Stimulated activated CD8-positive, alpha-beta memory T cell treated with anti-CD3 and anti-CD28 coated beads, Interleukin-7, amount 100 ng/mL, for 24 hours (primary cell): ENCODE data around the gene RPTOR.

ENCODE experiments used
- DNase-seq: peaks from one replicate; pipeline ENCODE4 v3.0.0-alpha.2; 2020; ENCODE audit warnings: low read depth

Gene RPTOR

DNA sequence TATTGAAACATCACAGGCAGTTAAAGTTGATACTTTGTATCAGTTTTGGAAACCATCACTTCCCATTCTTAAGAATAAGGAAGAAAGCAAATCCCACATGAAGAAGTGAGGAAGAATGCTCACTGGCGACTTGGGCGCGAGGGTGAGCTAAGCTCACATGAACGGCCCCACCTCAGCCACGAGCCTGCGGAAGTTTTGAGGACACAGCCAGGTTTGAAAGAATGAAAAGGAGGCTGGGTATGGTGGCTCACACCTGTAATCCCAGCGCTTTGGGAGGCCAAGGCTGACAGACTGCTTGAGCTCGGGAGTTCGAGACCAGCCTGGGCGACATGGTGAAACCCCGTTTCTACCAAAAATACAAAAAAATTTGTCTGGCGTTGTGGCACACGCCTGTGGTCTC lies 336.7 kb downstream of the RPTOR start:
- DNase-seq = no peak

DNA sequence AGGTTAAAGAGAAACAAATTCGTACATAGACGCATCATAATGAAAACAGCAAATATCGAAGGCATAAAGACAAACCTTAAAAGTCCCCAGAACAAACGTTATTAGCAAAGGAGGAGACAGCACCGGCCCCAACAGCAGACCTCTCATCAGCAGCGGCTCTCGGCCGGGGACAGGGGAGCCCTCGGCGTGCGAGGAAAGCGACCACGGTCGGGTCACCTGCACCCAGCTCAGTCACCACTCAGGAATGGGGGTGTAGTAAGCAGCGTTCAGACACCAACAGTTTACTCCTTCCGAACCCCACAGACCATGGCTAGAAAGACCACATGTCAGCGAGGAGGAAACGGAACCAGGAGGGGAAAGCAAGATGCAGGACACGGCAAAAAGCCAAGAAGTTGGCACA lies 337.7 kb downstream of the RPTOR start:
- DNase-seq = no peak

DNA sequence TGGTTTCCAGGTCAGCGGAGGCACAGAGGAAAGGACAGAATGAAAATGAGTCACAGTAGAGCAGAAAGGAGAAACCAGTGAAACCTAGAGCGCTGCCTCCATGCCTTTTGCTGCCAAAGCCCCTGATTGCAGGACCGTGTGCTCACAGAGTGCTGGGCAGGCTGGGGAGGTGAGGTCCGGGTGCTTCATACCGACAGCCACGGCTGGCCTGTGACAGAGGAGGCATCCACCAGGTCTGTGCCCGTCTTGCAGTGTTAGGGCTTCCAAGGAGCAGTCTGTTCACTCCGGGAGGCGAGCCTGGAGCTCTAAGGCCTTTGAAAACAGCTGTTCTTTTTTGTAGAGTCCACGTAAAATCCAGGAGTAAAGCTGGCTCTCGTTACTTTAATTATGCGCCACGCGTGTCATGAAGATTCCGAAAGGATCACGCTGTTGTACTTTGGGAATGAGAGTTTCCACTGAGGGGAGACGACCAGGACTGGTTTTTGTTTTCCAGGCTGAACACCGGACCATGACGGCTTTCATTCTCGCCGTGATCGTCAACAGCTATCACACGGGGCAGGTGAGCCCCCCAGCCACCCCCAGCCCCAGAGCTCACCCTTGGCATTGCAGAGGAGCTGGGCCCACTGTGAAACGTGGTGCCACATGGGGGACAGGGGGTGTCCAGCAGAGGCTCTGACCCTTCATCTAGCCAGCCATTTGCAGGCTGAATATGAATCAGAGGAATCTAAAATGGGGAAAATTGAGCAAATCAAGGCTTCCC lies 338.5 kb downstream of the RPTOR start:
- DNase-seq = no peak

DNA sequence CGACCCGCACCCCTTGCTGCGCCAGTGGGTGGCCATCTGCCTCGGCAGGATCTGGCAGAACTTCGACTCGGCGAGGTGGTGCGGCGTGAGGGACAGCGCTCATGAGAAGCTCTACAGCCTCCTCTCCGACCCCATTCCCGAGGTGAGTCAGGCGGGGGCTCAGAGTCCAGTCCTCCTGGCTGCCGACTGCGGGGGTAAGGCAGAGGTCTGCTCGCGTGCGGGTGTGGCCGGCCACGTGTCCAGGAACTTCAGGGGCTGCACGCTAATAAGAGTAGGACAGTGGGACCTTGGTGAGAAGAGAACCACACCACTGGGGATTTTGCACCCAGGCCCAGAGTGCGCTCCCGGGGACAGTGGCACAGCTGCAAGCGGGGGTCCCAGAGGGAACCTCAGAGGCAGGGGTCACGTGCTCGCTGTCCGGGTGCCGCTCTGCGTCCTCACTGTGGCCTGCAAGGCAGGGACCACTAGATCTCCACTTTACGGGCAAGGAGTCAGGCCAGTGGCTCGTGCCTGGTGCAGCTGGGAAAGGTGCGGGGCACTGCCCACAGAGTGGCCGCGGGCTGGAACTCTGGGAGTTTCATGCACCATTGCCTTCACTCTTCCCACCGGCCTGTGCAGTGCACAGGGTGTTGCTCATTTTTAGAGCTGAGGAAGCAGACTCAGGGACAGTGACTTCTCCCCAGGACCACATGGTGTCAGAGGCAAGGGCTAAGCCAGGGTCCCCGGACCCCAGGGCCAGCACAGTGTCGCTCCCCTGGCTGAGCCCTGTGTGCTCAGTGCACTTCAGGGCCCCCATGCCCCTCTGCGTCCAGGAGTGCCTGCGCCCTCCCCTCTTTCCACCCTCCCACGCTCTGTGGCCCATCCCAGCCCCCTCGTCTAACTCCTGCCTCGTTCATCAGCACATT lies 339.4 kb downstream of the RPTOR start:
- DNase-seq = no peak

DNA sequence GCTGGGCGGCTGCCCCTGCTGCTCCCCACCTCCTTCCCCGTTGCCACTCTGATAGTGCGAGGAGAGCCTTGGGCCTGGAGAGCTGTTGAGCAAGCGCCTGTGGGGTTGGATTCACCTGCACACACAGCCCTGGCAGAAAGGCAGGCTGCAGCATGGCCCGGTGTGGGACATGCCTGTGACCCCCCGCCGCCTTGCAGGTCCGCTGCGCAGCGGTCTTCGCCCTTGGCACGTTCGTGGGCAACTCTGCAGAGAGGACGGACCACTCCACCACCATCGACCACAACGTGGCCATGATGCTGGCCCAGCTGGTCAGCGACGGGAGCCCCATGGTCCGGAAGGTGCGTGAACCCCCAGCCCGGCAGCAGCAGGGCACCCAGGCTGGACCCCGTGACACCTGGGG lies 340.2 kb downstream of the RPTOR start:
- no peak for DNase-seq

DNA sequence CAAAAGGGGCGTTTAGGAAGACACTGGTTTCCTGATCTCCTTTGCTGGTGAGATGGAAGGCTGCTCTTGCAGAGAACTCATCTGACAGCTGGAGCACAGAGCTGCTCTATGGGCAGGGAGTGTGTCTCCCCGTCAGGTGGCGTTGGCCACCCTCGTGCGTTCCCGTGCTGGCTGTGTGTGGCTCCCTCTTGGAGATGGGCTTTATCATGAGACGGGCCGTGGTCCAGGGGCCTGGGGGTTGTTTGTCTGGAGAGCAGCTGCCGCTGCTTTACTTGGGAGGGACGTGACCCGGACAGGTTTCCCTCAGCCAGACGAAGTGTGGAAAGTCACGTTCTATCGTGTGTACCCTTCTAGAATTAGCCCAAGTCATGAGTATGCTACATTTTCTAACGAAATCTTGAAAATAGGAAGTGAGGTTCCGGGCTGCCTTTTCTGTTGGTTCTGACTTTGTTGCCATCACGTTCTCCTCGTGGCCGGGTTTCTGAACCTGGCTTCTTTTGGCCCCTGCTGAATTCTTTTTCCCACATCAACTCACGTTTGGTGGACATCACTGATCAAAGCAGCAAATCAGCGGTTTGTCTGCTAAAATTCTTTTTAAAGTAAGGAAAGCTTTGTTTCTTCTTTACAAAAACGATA lies 341.4 kb downstream of the RPTOR start:
- DNase-seq = no peak

DNA sequence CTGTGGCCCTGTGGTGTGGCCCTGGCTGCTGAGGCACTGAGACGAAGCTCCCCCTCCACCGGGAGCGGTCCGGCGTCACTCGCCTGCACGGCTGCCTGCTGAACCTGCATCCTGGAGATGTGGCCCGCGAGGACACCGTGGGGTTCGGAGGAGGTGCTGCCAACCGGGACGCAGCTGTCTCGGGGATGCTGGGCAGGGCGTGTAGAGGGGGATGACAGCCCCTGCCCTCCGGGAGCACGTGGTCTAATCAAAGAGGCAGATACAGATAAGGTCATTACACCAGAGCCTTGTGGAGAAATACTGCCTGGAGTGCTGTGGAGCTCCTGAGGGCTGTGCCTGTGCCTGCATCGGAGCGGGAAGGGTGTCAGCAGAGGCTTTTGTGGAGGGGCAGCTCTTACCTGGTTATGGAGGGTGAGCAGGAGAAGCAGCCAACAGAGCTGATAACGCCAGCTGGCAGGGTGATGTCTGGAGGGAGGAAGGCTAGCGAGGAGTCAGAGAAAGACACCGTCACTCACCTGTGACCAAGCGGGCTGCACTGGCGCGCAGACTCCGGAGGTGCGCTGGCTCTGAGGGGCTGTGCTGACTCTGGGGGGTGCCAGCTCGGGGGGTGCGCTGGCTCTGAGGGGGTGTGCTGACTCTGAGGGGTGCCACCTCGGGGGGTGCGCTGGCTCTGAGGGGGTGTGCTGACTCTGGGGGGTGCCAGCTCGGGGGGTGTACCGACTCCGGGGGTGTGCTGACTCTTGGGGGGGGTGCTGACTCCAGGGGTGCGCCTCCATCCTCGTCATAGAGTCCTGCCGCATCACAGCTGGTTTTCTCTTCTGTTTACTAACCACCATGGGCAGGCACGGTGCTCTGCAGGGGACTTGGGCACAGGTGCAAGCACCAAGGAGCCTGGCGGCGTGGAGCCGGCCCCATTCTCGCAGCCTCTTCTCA lies 342.3 kb downstream of the RPTOR start:
- DNase-seq = no peak

DNA sequence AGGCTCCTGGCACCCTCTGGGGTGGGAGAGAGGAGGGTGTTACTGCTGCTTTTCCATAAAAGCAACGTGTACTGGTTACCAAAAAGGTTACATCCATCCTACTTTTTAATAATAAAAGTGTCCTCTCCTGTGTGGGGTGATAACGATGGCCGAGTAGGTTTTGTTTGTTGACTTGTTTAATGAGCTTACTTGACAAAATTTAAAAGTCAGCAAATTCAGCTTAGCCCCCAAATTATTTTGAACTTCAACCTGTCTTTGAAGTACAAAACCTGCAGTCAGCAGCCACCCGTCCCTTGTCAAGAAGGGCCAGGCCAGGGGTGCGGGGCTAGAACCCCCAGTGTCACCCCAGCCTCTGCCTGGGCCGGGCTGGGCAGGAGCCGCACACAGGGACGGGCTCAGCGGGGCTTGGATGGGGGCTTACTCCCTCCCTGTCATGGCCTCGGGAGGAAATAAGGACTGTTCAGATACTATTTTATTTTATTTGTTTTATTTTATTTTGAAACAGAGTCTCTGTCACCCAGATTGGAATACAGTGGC lies 343.1 kb downstream of the RPTOR start:
- no peak for DNase-seq

DNA sequence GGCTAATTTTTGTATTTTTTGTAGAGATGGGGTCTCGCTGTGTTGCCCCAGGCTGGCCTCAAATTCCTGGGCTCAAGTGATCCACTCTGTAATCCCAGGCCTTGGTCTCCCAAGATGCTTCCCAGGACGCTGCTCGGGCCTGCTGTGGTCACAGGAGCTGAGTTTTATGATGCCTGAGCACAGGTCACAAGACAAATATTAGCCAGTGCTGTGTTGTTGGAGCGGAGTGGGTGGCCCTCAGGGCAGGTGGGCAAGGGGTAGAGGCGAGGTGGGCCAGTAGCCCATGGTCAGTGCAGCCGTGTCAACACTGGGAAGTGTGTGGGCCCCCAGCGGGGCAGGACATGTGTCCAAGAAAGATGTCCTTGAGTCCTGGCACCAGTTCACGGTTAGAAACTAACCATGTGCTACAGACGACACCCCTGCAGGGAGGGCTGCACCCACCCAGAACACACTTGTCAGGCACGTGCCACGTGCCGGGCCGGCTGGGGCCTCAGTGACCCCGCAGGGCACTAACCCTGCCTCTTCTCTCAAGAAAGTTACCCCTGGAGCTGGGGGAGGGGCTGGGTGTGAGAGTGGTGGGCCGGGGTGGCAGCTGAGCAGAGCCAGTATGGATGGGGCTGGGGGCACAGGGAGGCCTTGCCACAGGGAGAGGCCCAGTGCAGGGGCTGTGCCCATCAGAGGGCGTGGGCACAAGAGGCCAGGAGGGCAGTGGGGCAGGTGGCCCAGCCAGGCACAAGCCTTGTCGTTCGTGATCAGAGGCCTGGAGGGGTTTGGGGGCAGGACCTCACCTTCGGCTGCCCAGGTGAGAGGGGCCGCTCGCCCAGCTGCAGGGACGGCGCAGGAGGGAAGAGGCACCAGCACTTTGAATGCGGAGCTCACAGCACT lies 343.9 kb downstream of the RPTOR start:
- DNase-seq = no peak

DNA sequence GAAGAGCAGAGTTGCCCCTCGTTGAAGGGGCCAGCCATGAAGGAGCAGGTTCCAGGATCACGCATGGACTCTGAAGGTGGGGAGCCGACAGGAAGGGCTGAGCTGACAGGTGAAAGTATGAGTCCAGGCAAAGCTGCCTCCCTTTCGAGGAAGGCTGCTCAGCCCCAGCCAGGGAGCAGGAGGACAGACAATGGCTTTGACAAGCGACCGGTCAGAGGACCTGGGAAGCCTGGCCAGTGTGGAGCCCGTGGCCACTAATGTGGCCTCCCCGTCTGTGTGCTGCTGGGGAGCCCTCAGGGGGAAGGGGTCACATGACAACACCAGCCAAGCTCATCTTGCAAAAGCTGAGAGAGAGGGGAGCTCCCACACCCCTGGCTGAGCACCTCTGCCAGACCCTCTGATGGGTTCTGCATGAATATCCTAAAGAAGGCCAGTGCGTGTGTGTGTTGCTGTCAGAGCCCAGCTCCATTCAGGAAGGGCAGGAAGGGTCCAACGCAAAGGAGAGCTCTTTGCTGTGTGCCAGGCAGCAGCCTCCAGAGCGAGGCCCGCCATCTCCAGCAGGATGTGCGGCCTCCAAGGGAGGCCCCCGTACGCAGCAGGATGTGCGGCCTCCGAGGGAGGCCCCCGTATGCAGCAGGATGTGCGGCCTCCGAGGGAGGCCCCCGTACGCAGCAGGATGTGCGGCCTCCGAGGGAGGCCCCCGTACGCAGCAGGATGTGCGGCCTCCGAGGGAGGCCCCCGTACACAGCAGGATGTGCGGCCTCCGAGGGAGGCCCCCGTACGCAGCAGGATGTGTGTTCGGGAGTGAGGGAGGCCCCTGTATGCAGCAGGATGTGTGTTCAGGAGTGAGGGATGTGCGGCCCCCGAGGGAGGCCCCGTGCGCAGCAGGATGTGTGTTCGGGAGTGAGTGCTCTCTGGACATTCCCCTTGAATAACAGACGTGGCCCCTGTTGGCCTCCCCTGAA lies 344.9 kb downstream of the RPTOR start:
- no peak for DNase-seq

DNA sequence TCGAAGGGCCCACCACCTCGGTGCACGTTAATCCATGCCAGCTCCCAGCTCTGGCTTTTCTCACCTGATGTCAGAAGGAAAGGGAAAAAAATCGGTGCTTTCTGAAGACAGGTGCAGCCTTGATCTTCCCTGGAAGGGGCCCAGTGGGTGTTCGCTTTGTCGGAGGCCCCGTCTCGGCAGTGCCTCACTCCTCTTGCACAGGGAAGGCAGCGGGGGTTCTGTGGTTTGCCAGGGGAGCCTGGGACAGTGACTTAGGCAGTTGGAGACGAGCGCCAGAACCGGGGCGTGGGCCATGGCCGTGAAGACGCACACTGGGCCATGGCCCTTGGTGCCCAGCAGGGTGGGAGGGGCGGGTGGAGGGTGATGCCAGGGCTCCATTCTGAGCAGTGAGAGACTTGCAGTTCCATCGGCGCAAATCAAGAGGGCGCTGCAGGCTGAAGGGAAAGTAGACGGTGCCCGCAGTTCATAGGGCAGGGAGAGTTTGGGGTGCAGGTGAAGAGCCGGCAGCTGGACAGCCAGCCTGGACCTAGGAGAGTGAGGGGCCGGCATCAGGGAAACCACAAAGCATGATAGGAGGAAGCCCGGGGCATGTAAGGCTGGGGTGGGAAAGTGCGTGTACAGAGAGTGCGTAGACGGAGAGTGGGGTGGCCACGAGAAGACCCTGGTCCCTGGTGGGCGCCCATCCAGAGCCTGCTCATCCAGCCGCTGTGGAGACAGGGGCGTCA lies 345.7 kb downstream of the RPTOR start:
- no peak for DNase-seq

DNA sequence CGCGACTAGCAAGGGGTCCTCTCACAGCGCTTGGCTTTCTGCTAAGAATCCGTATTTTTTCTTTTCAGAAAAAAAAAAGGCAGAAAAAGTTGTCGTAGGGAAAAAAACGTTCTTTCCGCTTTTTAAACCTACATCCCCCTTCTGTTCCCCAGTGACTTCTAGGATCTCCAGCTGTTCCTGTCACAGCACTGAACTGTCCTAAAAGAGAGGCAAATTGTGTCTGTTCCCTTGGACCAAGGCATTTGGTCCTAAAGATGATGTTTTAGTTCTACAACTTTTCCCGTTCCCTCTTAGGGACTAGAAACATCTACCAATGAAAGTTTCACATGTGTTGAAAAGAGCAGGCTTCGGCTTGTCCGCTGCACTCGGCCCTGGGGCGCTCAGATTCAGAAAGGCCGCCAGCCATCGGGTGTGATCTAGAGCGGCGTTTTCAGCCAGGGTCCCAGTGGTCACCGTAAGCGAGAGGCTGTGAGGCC lies 346.3 kb downstream of the RPTOR start:
- DNase-seq = no peak

DNA sequence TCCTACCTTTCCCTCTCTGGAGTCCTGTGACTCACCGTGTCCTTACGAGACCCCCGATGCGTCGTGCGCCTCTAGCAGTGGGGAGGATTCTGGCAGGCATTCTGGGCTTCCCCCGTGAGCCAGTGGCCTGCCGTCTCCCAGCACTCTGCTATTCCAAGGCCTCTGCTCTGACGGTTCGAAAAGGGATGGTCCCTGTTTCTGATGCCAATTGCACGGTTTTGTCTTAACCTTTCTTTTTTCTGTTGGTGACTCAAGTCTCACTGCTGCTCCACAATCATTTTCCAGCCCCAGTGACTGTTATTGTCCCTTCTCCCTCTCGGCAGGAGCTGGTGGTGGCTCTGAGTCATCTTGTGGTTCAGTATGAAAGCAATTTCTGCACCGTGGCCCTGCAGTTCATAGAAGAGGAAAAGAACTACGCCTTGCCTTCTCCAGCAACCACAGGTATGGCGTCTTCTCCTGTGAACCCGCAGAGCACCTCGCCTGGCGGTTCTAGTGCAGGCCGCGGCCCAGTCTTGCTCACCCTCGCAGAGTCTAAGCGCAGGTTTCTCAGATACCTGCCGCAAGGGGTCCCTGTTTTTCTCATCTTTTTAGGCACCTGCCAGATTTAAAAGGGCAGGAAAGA lies 346.9 kb downstream of the RPTOR start:
- DNase-seq = peak; percentile 46

DNA sequence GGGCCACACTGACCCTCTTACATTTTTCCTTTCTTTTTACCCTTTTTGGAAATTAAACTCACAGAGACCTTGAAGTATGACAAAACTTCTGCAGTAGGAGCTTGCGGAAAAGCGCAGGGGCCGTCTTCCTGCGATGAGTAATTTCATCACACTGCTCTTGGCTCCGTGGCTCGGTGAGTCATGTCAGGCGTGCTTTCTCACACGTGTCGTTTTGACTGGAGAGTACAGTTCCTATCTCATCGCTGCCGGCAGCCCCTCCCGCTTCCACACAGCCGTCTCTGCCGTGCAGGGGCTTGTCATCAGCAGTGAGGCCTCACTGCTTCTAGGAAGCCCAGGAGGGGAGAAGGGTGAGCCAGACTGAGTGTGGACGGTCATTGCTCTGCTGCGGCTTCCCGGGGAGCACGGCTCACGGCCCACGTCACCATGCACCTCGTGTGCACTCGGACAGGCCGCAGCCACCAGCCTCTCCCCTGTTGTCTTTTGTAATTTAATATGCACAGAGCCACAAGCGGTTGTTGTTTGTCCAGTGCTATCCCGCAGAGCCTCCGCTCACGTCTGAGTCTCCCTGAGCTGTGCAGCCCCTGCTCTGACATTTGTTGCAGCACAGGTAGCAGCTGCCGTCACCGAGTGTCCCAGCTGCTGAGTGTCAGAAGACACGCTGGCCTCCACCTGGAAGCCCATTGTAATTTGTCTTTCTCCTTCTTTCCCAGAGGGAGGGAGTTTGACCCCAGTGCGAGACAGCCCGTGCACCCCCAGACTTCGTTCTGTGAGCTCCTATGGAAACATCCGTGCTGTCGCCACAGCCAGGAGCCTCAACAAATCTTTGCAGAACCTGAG lies 347.6 kb downstream of the RPTOR start:
- DNase-seq = peak; percentile 75

DNA sequence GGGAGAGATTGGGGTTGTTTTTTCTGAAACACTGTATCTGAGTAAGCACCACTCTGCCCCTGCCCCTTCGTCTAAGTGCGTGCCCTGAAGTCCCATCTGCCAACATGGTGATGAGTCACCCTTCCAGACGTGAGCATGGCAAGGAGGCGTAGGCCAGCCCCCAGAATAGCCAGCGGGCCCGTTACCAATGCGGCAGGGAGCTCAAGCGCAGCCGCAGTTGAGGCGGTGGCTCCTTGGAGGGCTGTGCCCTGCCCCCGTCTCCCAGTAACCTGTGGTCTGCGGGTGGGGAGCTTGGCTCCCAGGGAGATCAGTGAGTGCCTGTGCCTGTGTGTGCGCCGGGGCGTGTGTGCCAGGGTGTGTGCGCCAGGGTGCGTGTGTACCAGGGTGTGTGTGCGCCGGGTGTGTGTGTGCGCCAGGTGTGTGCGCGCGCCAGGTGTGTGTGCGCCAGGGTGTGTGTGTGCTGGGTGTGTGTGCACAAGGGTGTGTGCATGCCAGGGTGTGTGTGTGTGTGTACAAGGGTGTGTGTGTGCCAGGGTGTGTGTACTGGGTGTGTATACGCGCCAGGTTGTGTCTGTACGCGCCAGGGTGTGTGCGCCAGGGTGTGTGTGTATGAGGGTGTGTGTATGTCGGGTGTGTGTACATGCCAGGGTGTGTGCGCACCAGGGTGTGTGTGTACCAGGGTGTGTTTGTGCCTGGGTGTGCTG lies 348.4 kb downstream of the RPTOR start:
- no peak for DNase-seq
